Sigmoid colon (tissue), 7 donors: Measurements from ENCODE around the gene SELENOO. TPM values are rescaled to one million over a fixed set of nuclear protein-coding genes. Genes with fewer than 3 reads are reported as not detected.

Experiments used
- DNase-seq: peaks from one replicate; pipeline ENCODE4 v3.0.0-alpha.2; 2019
- H3K27ac ChIP-seq, 4 donors: fragments of 200-600 bp; sonication (generic); one replicate each; pipeline ENCODE4 v1.5.1; 2016 to 2019; ENCODE audit warnings: mild to moderate bottlenecking in 1 of 4
- H3K27me3 ChIP-seq, 3 donors: fragments of 200-600 bp; sonication (generic); one replicate each; pipeline ENCODE4 v1.5.1; 2019; ENCODE audit warnings: mild to moderate bottlenecking in 1 of 3
- H3K36me3 ChIP-seq, 4 donors: fragments of 200-600 bp; sonication (generic); one replicate each; pipeline ENCODE4 v1.5.1; 2016 to 2019
- H3K4me1 ChIP-seq, 4 donors: fragments of 200-600 bp; sonication (generic); one replicate each; pipeline ENCODE4 v1.5.1; 2017 to 2019
- H3K4me3 ChIP-seq, 4 donors: fragments of 200-600 bp; sonication (generic); one replicate each; pipeline ENCODE4 v1.5.1; 2017 to 2019; ENCODE audit warnings: mild to moderate bottlenecking in 2 of 4, moderate library complexity in 1 of 4
- H3K9me3 ChIP-seq, 4 donors: fragments of 200-600 bp in 3 of 4; sonication (generic) in 3 of 4; one replicate each; pipeline versions ENCODE4 v1.5.1 to v1.6.1; 2013 to 2019
- EP300 ChIP-seq, 4 donors: sonication (generic); formaldehyde crosslinking; IDR thresholded peaks; one replicate each; pipeline ENCODE4 v1.6.1; 2017; ENCODE audit warnings: antibody characterized with exemption in 4 of 4
- POLR2A ChIP-seq, 2 donors: fragments of 450-650 bp; IDR thresholded peaks; one replicate each; pipeline ENCODE4 v1.6.1; 2016; ENCODE audit warnings: antibody characterized with exemption in 2 of 2, mild to moderate bottlenecking in 2 of 2, moderate library complexity in 2 of 2
- POLR2AphosphoS5 ChIP-seq, 4 donors: sonication (generic); formaldehyde crosslinking; IDR thresholded peaks; one replicate each; pipeline ENCODE4 v1.6.1; 2017; ENCODE audit warnings: antibody characterized with exemption in 4 of 4
- WGBS, 2 donors: extraction: QIAGEN DNeasy Blood & Tissue Kit; methylation state at CpG; one replicate each; pipeline ENCODE4 v1.1.7; 2013; 5-methylcytosine and 5-hydroxymethylcytosine counted together
- intact Hi-C: fragments of 100-400 bp; cut with DNase I; formaldehyde crosslinking; loops from one replicate; pipeline ENCODE4 v1.15.1; 2023
- polyA plus RNA-seq, 3 donors: library from polyadenylated mRNA; stranded (reverse); fragments of 200-250 nt; gene quantifications; one replicate each; pipeline ENCODE4 v1.2.3, GENCODE V29; 2013
- total RNA-seq, 4 donors: library from RNA; depleted of rRNA; stranded (reverse); fragments of >200 nt; gene quantifications; one replicate each; pipeline ENCODE4 v1.1.0, GENCODE V29; 2016
- TF ChIP-seq, protein P1 (sequence below), 4 experiments: fragments of 450-650 bp in 3 of 4; fragments of 200-600 bp in 1 of 4; IDR thresholded peaks; one replicate each; pipeline ENCODE4 v1.5.1; 2016 to 2019; ENCODE audit warnings: antibody characterized with exemption in 4 of 4, mild to moderate bottlenecking in 3 of 4, moderate library complexity in 2 of 4
- donor health status: healthy with polysubstance abuse.
- donor health status: Bipolar disorder and iron deficiency.
- donor health status: healthy.

Gene SELENOO
- total and polyA plus RNA-seq, 7 donors: 10.2 to 30.2 (median 17.9) TPM

DNA sequence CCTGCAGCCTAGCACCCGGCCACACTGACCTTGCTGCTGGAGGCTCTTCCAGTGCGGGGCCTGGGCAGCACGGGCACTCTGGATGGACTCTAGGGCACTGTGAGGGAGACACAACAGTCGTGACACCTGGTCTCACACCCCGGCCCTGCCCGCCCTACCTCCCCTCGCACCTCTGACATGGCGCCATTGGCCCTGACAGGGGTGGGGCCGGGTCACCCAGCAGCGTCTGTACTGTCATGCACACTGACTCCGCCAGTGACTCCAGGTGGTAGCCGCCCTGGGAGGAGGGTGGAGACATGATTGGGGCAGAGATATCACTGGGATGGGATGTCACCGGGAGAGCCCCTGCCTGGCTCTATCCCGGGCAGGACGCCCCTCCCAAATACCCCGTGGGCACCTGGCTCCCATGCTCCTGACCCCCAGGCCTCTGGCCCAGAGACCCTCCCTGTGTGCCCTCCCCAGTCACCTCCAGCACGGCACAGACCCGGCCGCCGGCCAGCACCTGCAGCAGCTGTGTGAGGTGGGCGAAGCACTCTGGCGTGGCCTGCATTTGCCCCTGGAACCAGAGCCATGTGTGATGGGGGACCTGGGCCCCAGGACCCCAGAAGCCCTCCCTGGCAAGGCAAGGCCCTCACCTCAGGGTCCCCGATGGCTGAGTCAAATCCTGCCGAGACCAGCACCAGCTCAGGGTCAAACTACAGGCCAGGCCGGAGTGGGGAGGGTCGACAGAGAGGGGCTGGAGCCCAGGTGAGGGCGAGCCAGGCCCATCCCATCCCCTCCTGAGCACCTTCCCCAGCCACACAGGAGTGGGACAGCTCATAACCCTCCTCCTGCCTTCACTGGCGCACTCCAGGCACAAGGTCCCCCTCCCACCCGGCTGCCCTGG lies 47.6 kb downstream of the SELENOO start:
- 83 to 91% methylated on average over 29 of the region's 29 CpGs for WGBS, 2 donors
- no peaks in the 10 kb centered on the region for H3K9me3 ChIP-seq
- intact Hi-C loops: loop anchor here (5.0 kb wide), 1 partner anchor 279 kb away; the partner anchor contains the start of gene SCO2
- DNase-seq: no peak
- no peaks in the 10 kb centered on the region for H3K27me3 ChIP-seq
- H3K4me1 ChIP-seq: peaks cover 0 to 63% (median 41%) of the 10 kb centered on the region in 4 donors
- H3K36me3 ChIP-seq: peaks cover 0 to 14% (median 3%) of the 10 kb centered on the region in 4 donors
- TF ChIP-seq, protein P1, sequence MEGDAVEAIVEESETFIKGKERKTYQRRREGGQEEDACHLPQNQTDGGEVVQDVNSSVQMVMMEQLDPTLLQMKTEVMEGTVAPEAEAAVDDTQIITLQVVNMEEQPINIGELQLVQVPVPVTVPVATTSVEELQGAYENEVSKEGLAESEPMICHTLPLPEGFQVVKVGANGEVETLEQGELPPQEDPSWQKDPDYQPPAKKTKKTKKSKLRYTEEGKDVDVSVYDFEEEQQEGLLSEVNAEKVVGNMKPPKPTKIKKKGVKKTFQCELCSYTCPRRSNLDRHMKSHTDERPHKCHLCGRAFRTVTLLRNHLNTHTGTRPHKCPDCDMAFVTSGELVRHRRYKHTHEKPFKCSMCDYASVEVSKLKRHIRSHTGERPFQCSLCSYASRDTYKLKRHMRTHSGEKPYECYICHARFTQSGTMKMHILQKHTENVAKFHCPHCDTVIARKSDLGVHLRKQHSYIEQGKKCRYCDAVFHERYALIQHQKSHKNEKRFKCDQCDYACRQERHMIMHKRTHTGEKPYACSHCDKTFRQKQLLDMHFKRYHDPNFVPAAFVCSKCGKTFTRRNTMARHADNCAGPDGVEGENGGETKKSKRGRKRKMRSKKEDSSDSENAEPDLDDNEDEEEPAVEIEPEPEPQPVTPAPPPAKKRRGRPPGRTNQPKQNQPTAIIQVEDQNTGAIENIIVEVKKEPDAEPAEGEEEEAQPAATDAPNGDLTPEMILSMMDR (IDR thresholded peaks at IDR 0.05): no peak
- no peak for TF ChIP-seq EP300 (IDR thresholded peaks at IDR 0.05)
- no peak for TF ChIP-seq POLR2AphosphoS5 (IDR thresholded peaks at IDR 0.05)
- no peak for TF ChIP-seq POLR2A (IDR thresholded peaks at IDR 0.05)
- no peak overlapping the region for H3K27ac ChIP-seq
- H3K4me3 ChIP-seq: no peak overlapping the region

DNA sequence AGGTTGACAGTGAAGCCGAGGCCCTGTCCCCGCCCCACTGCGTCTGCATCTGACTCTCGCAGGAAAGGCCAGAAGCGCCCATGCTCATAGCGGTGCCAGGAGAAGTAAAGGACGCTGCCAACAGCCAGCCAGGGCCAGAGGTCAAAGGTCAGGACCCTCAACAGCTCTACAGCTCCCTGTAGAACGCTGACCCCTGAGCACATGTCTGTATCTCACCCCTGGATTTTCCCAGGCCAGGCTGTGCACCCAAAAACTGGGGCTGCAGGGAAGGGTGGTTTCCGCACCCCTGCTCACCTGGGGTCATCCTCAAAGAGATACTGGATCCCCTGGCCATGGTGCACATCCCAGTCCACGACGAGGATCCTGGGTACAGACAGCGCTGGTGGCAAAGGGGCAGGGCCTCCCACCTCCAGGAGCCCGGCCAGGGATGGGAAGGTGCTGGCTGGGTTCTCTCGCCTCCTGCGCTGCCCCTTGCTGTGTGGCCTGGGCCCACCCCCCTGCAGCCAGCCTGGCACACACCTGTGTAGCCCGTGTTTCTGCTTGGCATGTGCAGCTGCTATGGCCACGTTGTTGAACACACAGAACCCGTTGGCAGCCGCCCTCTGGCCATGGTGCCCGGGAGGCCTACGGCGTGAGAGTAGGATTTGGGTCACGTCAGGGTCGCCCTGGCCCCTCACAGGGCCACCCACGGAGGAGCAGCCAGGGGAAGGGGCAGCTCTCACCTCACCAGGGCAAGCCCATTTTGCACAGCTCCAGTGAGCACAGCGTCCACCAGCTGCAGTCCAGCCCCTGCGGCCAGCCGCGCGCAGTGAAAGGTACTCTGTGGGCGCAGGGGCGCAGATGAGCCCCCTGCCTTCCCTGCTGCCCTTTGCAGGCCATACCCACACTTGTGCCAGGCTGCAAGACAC lies 48.8 kb downstream of the SELENOO start:
- H3K27ac ChIP-seq: no peak overlapping the region
- TF ChIP-seq POLR2A (IDR thresholded peaks at IDR 0.05): no peak
- TF ChIP-seq POLR2AphosphoS5 (IDR thresholded peaks at IDR 0.05): no peak
- TF ChIP-seq EP300 (IDR thresholded peaks at IDR 0.05): no peak
- TF ChIP-seq, protein P1 (IDR thresholded peaks at IDR 0.05): no peak
- no peak for DNase-seq
- H3K4me1 ChIP-seq: peaks cover 0 to 54% (median 38%) of the 10 kb centered on the region in 4 donors
- WGBS, 2 donors: 86 to 92% methylated on average over 32 of the region's 32 CpGs
- peak overlapping the region in 2 of 4 donors; percentile 79 to 82 for H3K4me3 ChIP-seq
- intact Hi-C loops: loop anchor here (5.0 kb wide), 1 partner anchor 278 kb away; the partner anchor contains the start of gene SCO2
- H3K36me3 ChIP-seq: peaks cover 0 to 14% (median 3%) of the 10 kb centered on the region in 4 donors
- H3K27me3 ChIP-seq: no peaks in the 10 kb centered on the region
- no peaks in the 10 kb centered on the region for H3K9me3 ChIP-seq

DNA sequence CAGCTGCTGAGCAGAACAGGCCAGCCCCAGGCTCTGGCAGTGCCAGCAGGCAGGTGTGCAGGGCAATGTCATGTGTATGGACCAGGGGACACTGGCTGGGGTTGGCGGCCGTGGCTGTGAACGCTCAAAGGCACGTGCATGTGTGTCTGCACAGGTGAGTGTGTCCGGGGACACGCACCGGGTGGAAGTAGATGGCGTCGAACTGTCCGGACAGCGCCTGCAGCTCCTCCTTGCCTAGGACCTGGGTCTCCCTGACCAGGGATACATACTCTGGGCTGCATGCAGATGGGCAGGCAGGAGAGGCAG lies 49.4 kb downstream of the SELENOO start:
- DNase-seq: no peak
- intact Hi-C loops: no loop called here
- H3K4me3 ChIP-seq: peak overlapping the region in 3 of 4 donors; percentile 57 to 82 (median 79)
- peaks cover 0 to 54% (median 38%) of the 10 kb centered on the region in 4 donors for H3K4me1 ChIP-seq
- no peaks in the 10 kb centered on the region for H3K9me3 ChIP-seq
- H3K27ac ChIP-seq: peak overlapping the region in 2 of 4 donors; percentile 80 to 82
- H3K27me3 ChIP-seq: no peaks in the 10 kb centered on the region
- WGBS, 2 donors: 46 to 74% methylated on average over 11 of the region's 11 CpGs
- H3K36me3 ChIP-seq: peaks cover 0 to 14% (median 3%) of the 10 kb centered on the region in 4 donors
- no peak for TF ChIP-seq POLR2AphosphoS5 (IDR thresholded peaks at IDR 0.05)
- TF ChIP-seq, protein P1 (IDR thresholded peaks at IDR 0.05): no peak

DNA sequence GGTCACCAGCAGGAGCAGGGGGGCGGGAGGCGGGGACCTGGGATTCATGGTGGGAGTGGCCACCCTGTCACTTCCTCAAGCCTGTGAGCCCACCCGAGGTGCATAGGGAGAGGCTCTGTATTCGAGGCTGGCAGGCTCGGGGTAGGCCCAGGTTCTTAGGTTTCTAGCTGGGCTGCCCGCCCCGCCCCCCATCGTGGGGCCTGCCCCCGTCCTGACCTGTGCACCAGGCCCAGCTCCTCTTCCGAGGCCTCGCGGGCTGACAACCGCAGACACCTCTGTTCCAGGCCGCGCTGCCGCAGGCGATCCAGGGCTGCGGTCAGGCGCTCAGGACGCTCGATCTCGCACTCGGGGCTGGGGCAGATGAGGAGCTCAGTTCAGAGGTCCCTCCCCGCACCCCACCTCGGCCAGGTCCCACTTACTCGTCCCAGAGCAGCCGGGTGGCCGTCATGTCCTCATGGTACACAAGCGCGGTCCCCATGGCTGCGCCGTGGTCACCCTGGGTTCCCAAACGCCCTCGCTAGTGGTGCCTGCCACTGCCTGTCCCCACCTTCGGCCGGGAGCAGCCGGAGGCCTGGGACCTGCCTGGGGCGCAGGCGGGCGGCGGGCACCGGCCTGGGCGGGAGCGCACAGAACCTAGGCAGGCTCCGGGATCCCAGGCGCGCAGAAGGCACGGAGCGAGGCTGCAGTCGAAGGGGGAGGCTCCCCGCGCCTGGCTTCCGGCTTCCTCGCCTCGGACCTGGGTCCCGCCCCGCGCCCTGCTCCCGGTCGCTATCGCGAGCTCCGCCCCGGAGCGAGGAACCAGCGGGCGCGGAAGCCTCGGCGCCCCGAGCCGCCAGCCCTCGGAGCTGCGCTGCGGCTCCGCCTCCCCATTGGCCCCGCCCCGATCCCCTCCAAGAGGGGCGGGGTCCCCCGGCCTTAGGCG lies 50.0 kb downstream of the SELENOO start, which contains the start of gene HDAC10:
Gene HDAC10 (minus strand): TSS at position 711 of the 922 bp plus-strand sequence. CDS start 233 bp downstream, at position 478.
- intact Hi-C loops: loop anchor here (1.0 kb wide), 1 partner anchor 91 kb away; no protein-coding TSS in a partner anchor
- H3K27me3 ChIP-seq: no peaks in the 10 kb centered on the region
- 1% methylated on average over 81 of the region's 81 CpGs for WGBS, 2 donors
- peak within 1 kb of the TSS; percentile 75 to 82 (median 81) for H3K27ac ChIP-seq
- H3K4me1 ChIP-seq: peaks cover 0 to 48% (median 32%) of the 10 kb centered on the region in 4 donors
- no peaks in the 10 kb centered on the region for H3K9me3 ChIP-seq
- DNase-seq: peak; percentile 88
- H3K36me3 ChIP-seq: peaks cover 0 to 12% (median 3%) of the 10 kb centered on the region in 4 donors
- peak within 1 kb of the TSS; percentile 47 to 82 (median 68) for H3K4me3 ChIP-seq
- no peak for TF ChIP-seq EP300 (IDR thresholded peaks at IDR 0.05)
- TF ChIP-seq POLR2AphosphoS5 (IDR thresholded peaks at IDR 0.05): peak in 2 of 4 donors; percentile 58 to 68
